GM12892 (cell line): ENCODE results near the gene TNFSF4. TPM values are rescaled to one million over a fixed set of nuclear protein-coding genes. Genes with fewer than 3 reads are reported as not detected.
"Not testable (repeated sequence)": the region's sequence is repeated elsewhere in the genome, so short reads cannot be mapped to it uniquely, and the experiment has no call there.

Experiments used
- DNase-seq: peaks from one replicate; pipeline ENCODE4 v3.0.0; 2011; ENCODE audit not compliant: insufficient read length
- FAIRE-seq: peaks from 2 replicates; lab custom pipeline; 2011; peaks lifted over from hg19 to GRCh38; lab: Jason Lieb, UNC
- POLR2A ChIP-seq: IDR thresholded peaks from 2 replicates; pipeline ENCODE4 v1.6.1; 2011; ENCODE audit warnings: low read depth, low read length, control low read depth
- POLR2AphosphoS5 ChIP-seq: IDR thresholded peaks from 2 replicates; pipeline ENCODE4 v1.6.1; 2011; ENCODE audit warnings: low read depth, low read length, control low read depth
- TAF1 ChIP-seq: IDR thresholded peaks from 2 replicates; pipeline ENCODE4 v1.6.1; 2011; ENCODE audit warnings: low read depth, mild to moderate bottlenecking, control low read depth, low read length, borderline replicate concordance
- polyA plus RNA-seq: library from polyadenylated mRNA; unstranded; fragments of >200 nt; gene quantifications from one replicate; pipeline ENCODE4 v1.2.1, GENCODE V29; 2012; ENCODE audit warnings: missing spikeins, inconsistent platforms; ENCODE audit not compliant: missing spikeins

Gene TNFSF4
- 12.2 TPM for polyA plus RNA-seq

DNA sequence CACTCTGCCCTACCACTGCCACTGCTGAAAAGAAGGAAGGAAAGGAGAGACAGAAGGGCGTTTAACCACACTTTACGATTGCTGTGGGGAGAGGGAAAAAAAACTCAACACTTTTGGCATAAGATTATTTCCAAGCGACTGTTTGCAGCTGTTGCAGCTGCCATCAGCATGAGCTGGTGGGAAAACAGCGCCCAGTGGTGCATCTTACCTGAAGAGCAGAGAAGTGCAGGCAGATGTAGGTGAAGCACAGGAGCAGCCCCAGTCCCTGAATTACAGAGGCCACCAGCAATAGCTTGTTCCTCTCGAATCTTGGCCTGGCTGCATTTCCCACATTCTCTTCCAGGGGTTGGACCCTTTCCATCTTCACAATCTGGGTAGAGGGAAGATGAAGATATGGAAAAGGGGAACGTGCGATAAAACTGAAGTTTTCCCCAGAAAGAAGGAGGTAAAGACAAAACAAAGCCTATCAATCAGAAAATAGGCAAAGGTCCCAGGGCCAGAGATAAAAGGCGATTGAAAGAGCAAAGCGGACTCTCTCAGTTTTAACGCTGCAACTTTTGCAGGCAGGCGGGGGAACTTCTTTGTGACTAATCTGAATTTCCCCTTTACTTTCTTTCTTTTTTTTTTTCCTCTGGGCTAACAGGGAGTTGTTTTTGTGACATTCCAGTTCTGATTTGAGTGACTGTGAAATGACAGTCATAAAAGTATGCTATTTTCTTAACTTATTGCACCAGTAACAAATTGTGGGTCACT, at the start of gene TNFSF4:
Gene TNFSF4, minus strand, starts transcription at position 516 of the 753 bp plus-strand sequence. Its CDS starts 155 bp downstream, at position 361.
- no peak for TF ChIP-seq POLR2AphosphoS5
- TF ChIP-seq TAF1 = no peak
- TF ChIP-seq POLR2A = no peak
- DNase-seq = no peak
- FAIRE-seq = no peak

DNA sequence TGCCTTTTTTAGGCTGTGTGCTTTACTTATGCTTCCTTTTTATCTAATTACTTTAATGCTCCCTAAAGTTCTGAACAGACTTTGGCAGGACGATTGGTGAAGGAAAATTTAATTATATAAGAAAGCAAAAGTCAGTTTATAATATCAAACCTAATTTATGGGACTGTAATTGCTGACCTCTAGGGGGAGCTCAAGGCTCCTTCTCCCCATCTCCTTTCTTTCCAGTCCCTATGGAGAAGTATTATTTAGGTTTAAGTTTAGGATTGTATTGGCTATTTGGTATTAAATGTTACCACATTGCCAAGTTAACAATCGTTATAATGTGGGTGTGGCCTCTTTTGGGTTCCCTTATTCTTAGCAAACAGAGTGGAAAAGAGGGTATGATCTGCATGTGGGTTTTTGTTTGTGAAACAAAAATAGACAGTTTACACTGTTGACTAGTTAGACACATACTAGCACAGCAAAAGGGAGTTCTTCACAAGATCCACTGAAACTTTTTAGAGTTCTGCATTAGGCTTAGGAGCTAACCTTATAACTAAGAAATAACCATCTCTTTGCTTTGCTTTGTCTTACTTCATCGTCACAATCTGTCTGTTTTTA, 48.2 kb upstream of the TNFSF4 start:
- TF ChIP-seq POLR2AphosphoS5 (no peak), TAF1 (no peak), POLR2A (no peak)
- FAIRE-seq = peak; percentile 60

GRCh38 chr1:173253046-173253445, 45.9 kb upstream of the TNFSF4 start:
- FAIRE-seq = no peak
- no peak for TF ChIP-seq POLR2AphosphoS5
- TF ChIP-seq TAF1 = no peak
- no peak for TF ChIP-seq POLR2A
- DNase-seq = no peak

More for the DNA sequence above, 48.2 kb upstream of the TNFSF4 start:
- no peak for DNase-seq

DNA sequence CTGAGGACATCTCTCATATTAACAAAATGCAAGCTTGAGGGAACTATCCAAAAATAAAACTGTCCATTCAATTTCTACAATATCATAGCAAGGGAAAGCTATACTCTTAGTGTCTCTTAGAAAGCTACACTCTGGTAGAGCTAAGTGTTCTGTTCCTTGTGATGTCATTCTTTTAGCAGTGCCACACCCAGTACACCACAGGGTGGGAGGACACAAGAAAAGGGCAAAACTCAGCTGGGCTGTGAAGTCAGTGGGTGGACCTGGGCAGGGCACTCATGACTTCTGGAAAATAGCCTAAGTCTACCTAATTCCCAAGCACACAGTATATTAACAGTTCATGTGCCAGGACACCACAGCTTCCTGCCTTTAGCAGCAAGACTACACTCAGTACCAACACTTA, 42.2 kb upstream of the TNFSF4 start:
- no peak for TF ChIP-seq POLR2A
- TF ChIP-seq POLR2AphosphoS5 = no peak
- no peak for TF ChIP-seq TAF1

GRCh38 chr1:173248247-173248940, 41.3 kb upstream of the TNFSF4 start:
- DNase-seq (no peak), FAIRE-seq (no peak)
- TF ChIP-seq TAF1 (no peak), POLR2A (no peak)

More for the DNA sequence above, 42.2 kb upstream of the TNFSF4 start:
- DNase-seq (no peak), FAIRE-seq (no peak)

- FAIRE-seq = peak; percentile 21
- no peak for DNase-seq
- no peak for TF ChIP-seq POLR2A
- no peak for TF ChIP-seq TAF1
- TF ChIP-seq POLR2AphosphoS5 = no peak
Measured at GRCh38 chr1:173245892-173246291, 38.8 kb upstream of the TNFSF4 start.

- TF ChIP-seq POLR2AphosphoS5 (no peak), TAF1 (no peak), POLR2A (no peak)
- no peak for FAIRE-seq
- no peak for DNase-seq
Measured at GRCh38 chr1:173243300-173243699, 36.2 kb upstream of the TNFSF4 start.

DNA sequence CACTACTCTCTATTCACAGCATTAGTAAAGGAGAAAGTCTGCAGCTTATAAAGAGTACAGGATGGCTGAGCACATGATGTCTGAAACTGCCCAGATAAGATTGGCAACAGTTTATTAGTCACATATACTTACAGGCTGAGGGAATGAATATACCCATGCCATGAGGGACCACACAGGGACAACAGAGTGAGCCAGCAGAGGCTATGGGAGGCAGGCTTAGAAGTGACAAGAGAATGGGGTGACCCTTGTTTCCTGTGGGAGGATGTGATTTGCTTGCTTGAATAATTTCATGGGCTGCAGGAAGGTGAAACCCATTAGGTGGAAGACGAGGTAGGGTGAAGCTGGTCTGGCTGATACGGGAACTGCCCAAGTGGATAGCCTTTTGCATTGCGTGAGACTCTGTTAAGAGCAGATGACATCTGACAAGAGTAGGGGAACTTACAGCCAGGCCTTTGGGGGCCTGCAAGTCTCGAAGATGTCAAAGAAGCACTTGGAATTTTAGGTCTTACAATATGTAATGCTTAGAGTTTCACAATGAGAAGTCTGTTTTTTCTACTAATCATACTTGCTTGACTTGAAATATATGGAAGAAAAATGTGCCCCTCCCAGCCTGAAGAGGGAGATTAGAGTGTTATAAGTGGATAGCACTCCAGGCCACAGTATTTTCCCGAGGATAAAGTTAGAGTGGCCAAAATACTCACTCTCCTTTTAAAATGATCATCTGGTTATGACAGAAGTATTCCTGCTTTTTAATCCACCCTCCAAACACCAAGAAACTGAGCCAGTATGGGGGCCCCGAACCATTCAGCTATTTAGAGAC, 34.6 kb upstream of the TNFSF4 start:
- DNase-seq (no peak), FAIRE-seq (peak; percentile 71)
- TF ChIP-seq TAF1 = no peak
- TF ChIP-seq POLR2A = no peak
- TF ChIP-seq POLR2AphosphoS5 = no peak

DNA sequence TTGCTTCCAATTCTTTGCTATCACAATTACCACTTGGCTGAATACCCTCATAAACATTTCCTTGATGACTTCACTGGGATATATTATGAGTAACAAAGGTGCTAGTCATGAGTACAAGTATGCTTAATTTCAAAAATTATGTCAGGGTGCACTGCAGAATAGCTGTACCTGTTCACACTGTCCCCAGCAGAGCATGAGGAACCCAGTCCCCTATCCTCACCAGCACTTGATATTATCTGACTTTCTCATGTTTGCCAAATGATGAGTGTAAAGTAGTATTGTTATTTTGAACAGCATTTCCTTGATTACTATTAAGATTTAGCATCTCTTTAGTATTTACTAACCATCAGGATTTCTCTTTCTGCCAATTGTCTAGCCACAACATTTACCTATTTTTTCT, 33.5 kb upstream of the TNFSF4 start:
- no peak for DNase-seq
- TF ChIP-seq POLR2A (no peak), TAF1 (no peak), POLR2AphosphoS5 (no peak)
- no peak for FAIRE-seq

DNA sequence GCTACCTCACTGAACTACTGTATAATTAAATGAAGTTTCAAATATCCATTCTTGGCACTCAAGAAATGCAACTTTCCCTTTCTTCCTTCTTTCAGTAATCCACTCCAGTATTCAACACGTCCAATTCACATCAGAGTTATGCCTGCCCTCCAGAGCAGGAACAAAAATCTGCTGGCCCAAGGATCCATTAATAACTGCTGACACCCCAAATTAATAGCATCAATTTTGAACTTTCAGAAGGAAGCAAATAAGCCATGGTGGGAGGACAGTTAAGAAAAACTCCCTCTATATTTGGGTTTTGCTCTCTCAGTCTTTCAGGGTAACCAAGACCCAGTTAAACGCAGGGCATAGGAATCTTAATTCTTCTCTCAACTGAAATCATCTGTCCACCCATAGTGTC, 31.9 kb upstream of the TNFSF4 start:
- FAIRE-seq (no peak), DNase-seq (no peak)
- TF ChIP-seq TAF1 = no peak
- TF ChIP-seq POLR2AphosphoS5 = no peak
- TF ChIP-seq POLR2A = no peak

- TF ChIP-seq POLR2A (no peak), POLR2AphosphoS5 (no peak), TAF1 (no peak)
- DNase-seq = no peak
- FAIRE-seq = no peak
Measured at GRCh38 chr1:173234899-173235298, 27.8 kb upstream of the TNFSF4 start.

GRCh38 chr1:173234434-173234833, 27.3 kb upstream of the TNFSF4 start:
- not testable (repeated sequence) for FAIRE-seq, DNase-seq

DNA sequence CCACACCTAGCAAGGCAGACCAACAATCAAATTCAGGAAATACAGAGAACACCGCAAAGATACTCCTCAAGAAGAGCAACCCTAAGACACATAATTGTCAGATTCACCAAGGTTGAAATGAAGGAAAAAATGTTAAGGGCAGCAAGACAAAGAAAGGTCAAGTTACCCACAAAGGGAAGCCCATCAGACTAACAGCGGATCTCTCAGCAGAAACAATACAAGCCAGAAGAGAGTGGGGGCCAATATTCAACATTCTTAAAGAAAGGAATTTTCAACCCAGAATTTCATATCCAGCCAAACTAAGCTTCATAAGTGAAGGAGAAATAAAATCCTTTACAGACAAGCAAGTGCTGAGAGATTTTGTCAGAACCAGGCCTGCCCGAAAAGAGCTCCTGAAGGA, 21.9 kb upstream of the TNFSF4 start:
- not testable (repeated sequence) for FAIRE-seq, DNase-seq
